OCI-LY7 (cell line): ENCODE results near the gene CEP170. TPM values are rescaled to one million over a fixed set of nuclear protein-coding genes. Genes with fewer than 3 reads are reported as not detected.

ENCODE experiments used
- Bru-seq: library from RNA; stranded (reverse); fragments of 400-500 nt; gene quantifications from one replicate; lab custom pipeline; 2021; lab: Mats Ljungman, UMichigan
- BruChase-seq, 2 experiments: library from RNA; stranded (reverse); fragments of 400-500 nt; gene quantifications; one replicate each; lab custom pipeline; 2021; lab: Mats Ljungman, UMichigan
- BruUV-seq: library from RNA; stranded (reverse); fragments of 400-500 nt; replicated peaks from 2 replicates; lab custom pipeline; 2021; lab: Mats Ljungman, UMichigan
- CTCF ChIA-PET: fragments of 300-600 bp; sonication (Branson Sonifier 250); formaldehyde crosslinking; loops from one replicate; lab custom pipeline; 2022; ENCODE audit warnings: antibody characterized with exemption; ENCODE audit not compliant: unreplicated experiment; lab: Charles Lee
- POLR2A ChIA-PET: fragments of 300-600 bp; sonication (Branson Sonifier 250); formaldehyde crosslinking; loops from one replicate; lab custom pipeline; 2022; ENCODE audit warnings: antibody characterized with exemption; lab: Charles Lee
- DNase-seq: peaks from one replicate; pipeline ENCODE4 v3.0.0-alpha.2; 2015; ENCODE audit warnings: low spot score
- H2AFZ ChIP-seq: fragments of 200-600 bp; sonication (generic), shearing (Covaris generic); 2 replicates; pipeline ENCODE4 v1.6.1; 2014; ENCODE audit warnings: mild to moderate bottlenecking, antibody characterized with exemption, low read length, moderate library complexity
- H3K27ac ChIP-seq: fragments of 200-600 bp; sonication (generic); 2 replicates; pipeline ENCODE4 v1.5.1; 2014; ENCODE audit warnings: mixed run types, low read depth, mild to moderate bottlenecking, moderate library complexity, low read length, inconsistent platforms; ENCODE audit not compliant: poor library complexity, severe bottlenecking
- H3K36me3 ChIP-seq: fragments of 200-600 bp; sonication (generic); 2 replicates; pipeline ENCODE4 v1.6.1; 2014; ENCODE audit warnings: mild to moderate bottlenecking, antibody characterized with exemption, low read length, moderate library complexity, mixed read lengths; ENCODE audit not compliant: insufficient read depth
- H3K4me1 ChIP-seq: fragments of 200-600 bp; sonication (generic); 2 replicates; pipeline ENCODE4 v1.5.1; 2014; ENCODE audit warnings: mild to moderate bottlenecking, low read length; ENCODE audit not compliant: insufficient read depth, poor library complexity, severe bottlenecking
- H3K4me2 ChIP-seq: fragments of 200-600 bp; sonication (generic); 2 replicates; pipeline ENCODE4 v1.6.1; 2014; ENCODE audit warnings: mild to moderate bottlenecking, low read length
- H3K4me3 ChIP-seq: fragments of 200-600 bp; sonication (generic); 2 replicates; pipeline ENCODE4 v1.5.1; 2014; ENCODE audit warnings: mild to moderate bottlenecking, low read depth, low read length; ENCODE audit not compliant: poor library complexity, severe bottlenecking
- H3K79me2 ChIP-seq: fragments of 200-600 bp; sonication (generic); 2 replicates; pipeline ENCODE4 v1.6.1; 2016; ENCODE audit warnings: low read depth, mild to moderate bottlenecking, low read length, moderate library complexity, mixed read lengths; ENCODE audit not compliant: insufficient read depth
- H3K9me2 ChIP-seq: fragments of 200-600 bp; sonication (generic); 2 replicates; pipeline ENCODE4 v1.6.1; 2016; ENCODE audit warnings: mild to moderate bottlenecking, low read length, mixed read lengths; ENCODE audit not compliant: insufficient read depth
- H3K9me3 ChIP-seq: fragments of 200-600 bp; sonication (generic); 2 replicates; pipeline ENCODE4 v1.6.1; 2014; ENCODE audit warnings: mild to moderate bottlenecking, mixed run types, low read length, mixed read lengths
- H4K20me1 ChIP-seq: fragments of 200-600 bp; sonication (generic); 2 replicates; pipeline ENCODE4 v1.6.1; 2014; ENCODE audit warnings: mild to moderate bottlenecking, antibody characterized with exemption, low read length, moderate library complexity, mixed read lengths; ENCODE audit not compliant: insufficient read depth
- EZH2phosphoT487 ChIP-seq: fragments of 200-600 bp; sonication (generic); IDR thresholded peaks from 2 replicates; pipeline ENCODE4 v1.6.1; 2018; ENCODE audit warnings: low read depth, borderline replicate concordance, mild to moderate bottlenecking, mixed run types, antibody characterized with exemption, low read length, moderate library complexity, mixed read lengths
- intact Hi-C: fragments of 100-400 bp; cut with micrococcal nuclease; formaldehyde crosslinking; loops from one replicate; pipeline ENCODE4 v1.10.0; 2022; ENCODE audit not compliant: unreplicated experiment
- long read RNA-seq: library from polyadenylated mRNA; stranded (forward); transcript quantifications from one replicate; pipeline ENCODE4 v2.0.0, GENCODE V29; 2022
- total RNA-seq, 2 experiments: library from RNA; depleted of rRNA in 1 of 2; stranded (reverse); fragments of >200 nt in 1 of 2; shearing (Covaris generic) in 1 of 2; gene quantifications; 2 replicates each; pipeline ENCODE4 v1.2.3, GENCODE V29; 2014 to 2022
- TF ChIP-seq, protein P1 (sequence below): fragments of 200-600 bp; sonication (generic); conservative IDR thresholded peaks from 2 replicates; pipeline ENCODE4 v1.5.1; 2014; ENCODE audit warnings: mild to moderate bottlenecking, antibody characterized with exemption, low read length, moderate library complexity, mixed read lengths

The CEP170 gene
- total RNA-seq (2014; rRNA removed; shearing (Covaris generic)) (57.6 and 64.7 TPM in 2 replicates), total RNA-seq (2022) (69.7 and 85.4 TPM in 2 replicates), Bru-seq, nascent RNA (percentile 88 among the genes with signal in this experiment), BruChase-seq, experiment 1, labeled RNA remaining after a 6-hour chase (percentile 68 among the genes with signal in this experiment), BruChase-seq, experiment 2, labeled RNA remaining after a 2-hour chase (percentile 82 among the genes with signal in this experiment)
- long read RNA-seq, full-length matches to known transcripts: 5 of 26 reads
- long read RNA-seq, partial matches to known transcripts: 4 of 26 reads
- long read RNA-seq, other reads (novel, unspliced or antisense): 17 of 26 reads

- POLR2A ChIA-PET: interaction anchor here (0.6 to 5.3 kb wide), 16 partner anchors 8 to 438 kb away, joined by 3 to 37 read pairs (median 4); no protein-coding TSS in a partner anchor
- Histone ChIP-seq H3K36me3 (no peaks in the 10 kb centered on the region), H4K20me1 (peaks cover 25% of the 10 kb centered on the region), H3K9me2 (no peaks in the 10 kb centered on the region), H3K9me3 (no peaks in the 10 kb centered on the region), H2AFZ (peak within 1 kb of the TSS; percentile 76; the same call in 1 of the 2 replicates), H3K79me2 (peaks cover 68% of the 10 kb centered on the region), H3K4me1 (peaks cover 37% of the 10 kb centered on the region), H3K4me3 (peak within 1 kb of the TSS; percentile 93), H3K27ac (peak within 1 kb of the TSS; percentile 85), H3K4me2 (peak within 1 kb of the TSS; percentile 93)
- BruUV-seq: no TSS peak
- TF ChIP-seq, protein P1, sequence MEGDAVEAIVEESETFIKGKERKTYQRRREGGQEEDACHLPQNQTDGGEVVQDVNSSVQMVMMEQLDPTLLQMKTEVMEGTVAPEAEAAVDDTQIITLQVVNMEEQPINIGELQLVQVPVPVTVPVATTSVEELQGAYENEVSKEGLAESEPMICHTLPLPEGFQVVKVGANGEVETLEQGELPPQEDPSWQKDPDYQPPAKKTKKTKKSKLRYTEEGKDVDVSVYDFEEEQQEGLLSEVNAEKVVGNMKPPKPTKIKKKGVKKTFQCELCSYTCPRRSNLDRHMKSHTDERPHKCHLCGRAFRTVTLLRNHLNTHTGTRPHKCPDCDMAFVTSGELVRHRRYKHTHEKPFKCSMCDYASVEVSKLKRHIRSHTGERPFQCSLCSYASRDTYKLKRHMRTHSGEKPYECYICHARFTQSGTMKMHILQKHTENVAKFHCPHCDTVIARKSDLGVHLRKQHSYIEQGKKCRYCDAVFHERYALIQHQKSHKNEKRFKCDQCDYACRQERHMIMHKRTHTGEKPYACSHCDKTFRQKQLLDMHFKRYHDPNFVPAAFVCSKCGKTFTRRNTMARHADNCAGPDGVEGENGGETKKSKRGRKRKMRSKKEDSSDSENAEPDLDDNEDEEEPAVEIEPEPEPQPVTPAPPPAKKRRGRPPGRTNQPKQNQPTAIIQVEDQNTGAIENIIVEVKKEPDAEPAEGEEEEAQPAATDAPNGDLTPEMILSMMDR: no peak
- no peak for TF ChIP-seq EZH2phosphoT487
- intact Hi-C loops: no loop called here
- CTCF ChIA-PET: interaction anchor here (1.2 kb wide), 1 partner anchor 23 kb away, joined by 6 read pairs; no protein-coding TSS in a partner anchor
- DNase-seq: peak; percentile 96
Measured at GRCh38 chr1:243254927-243255790, at the start of gene CEP170. TSS of gene CEP170 (minus strand) at chr1:243255281. CDS start at chr1:243225280, 30,001 bp downstream.

- no peak overlapping the region for H3K27ac ChIP-seq
- H3K4me2 ChIP-seq: no peak overlapping the region
- no peak for DNase-seq
- no TSS peak for BruUV-seq
- POLR2A ChIA-PET: interaction anchor here (0.9 kb wide), 1 partner anchor 46 kb away, joined by 3 read pairs; the partner anchor contains the start of gene SDCCAG8
- no peaks in the 10 kb centered on the region for H3K79me2 ChIP-seq
- no peak overlapping the region for H2AFZ ChIP-seq
- H3K4me1 ChIP-seq: no peaks in the 10 kb centered on the region
- CTCF ChIA-PET: no interaction called here
- no peaks in the 10 kb centered on the region for H4K20me1 ChIP-seq
- H3K9me2 ChIP-seq: no peaks in the 10 kb centered on the region
- H3K9me3 ChIP-seq: peaks cover 4% of the 10 kb centered on the region; the same call in 1 of the 2 replicates
- H3K36me3 ChIP-seq: no peaks in the 10 kb centered on the region
- no peak overlapping the region for H3K4me3 ChIP-seq
- no peak for TF ChIP-seq EZH2phosphoT487
- TF ChIP-seq, protein P1: no peak
- intact Hi-C loops: no loop called here
Measured at GRCh38 chr1:243301059-243301458, 46.0 kb upstream of the CEP170 start.
